SK-N-SH (cell line): ENCODE data around the gene CHST12. TPM values are rescaled to one million over a fixed set of nuclear protein-coding genes. Genes with fewer than 3 reads are reported as not detected.

Experiments used
- CTCF ChIA-PET: fragments of 300-600, 350-600 bp; formaldehyde crosslinking; extraction: SDS; loops from one replicate; lab custom pipeline; 2021; lab: Yijun Ruan, JAX
- POLR2A ChIA-PET: fragments of 350-600 bp; sonication (Branson Sonifier 250); formaldehyde crosslinking; extraction: SDS; loops from one replicate; lab custom pipeline; 2020; ENCODE audit warnings: antibody characterized with exemption, inconsistent platforms; lab: Yijun Ruan, JAX
- DNase-seq: peaks from one replicate; pipeline ENCODE4 v3.0.0; 2012
- H2AFZ ChIP-seq: fragments of 200-600 bp; sonication (generic); 2 replicates; pipeline ENCODE4 v1.8.1; 2016; ENCODE audit warnings: antibody characterized with exemption, mild to moderate bottlenecking, low read depth
- H3F3A ChIP-seq: fragments of 200-600 bp; sonication (generic); replicated peaks from 2 replicates; pipeline ENCODE3; 2016; ENCODE audit warnings: antibody characterized with exemption, mild to moderate bottlenecking; ENCODE audit not compliant: insufficient read depth
- H3K27ac ChIP-seq, 2 experiments: fragments of 200-500 bp in 1 of 2; fragments of 200-600 bp in 1 of 2; sonication (Bioruptor generic) in 1 of 2; sonication (generic), shearing (Covaris generic) in 1 of 2; 2 replicates each; pipeline versions ENCODE4 v1.5.1 to v1.6.1; 2014 to 2016; ENCODE audit warnings: low read depth in 2 of 2, inconsistent platforms in 1 of 2, low read length in 1 of 2, mild to moderate bottlenecking in 1 of 2, mixed read lengths in 1 of 2
- H3K27me3 ChIP-seq: fragments of 200-600 bp; sonication (generic), shearing (Covaris generic); 2 replicates; pipeline ENCODE4 v1.6.1; 2016; ENCODE audit warnings: mixed run types; ENCODE audit not compliant: insufficient read depth
- H3K36me3 ChIP-seq, 2 experiments: fragments of 200-500 bp in 1 of 2; fragments of 200-600 bp in 1 of 2; sonication (Bioruptor generic) in 1 of 2; sonication (generic) in 1 of 2; replicated peaks in 1 of 2; 2 replicates each; pipeline versions ENCODE3 to v1.5.1; 2014 to 2016; ENCODE audit warnings: low read length in 1 of 2, mild to moderate bottlenecking in 1 of 2; ENCODE audit not compliant: insufficient read depth in 2 of 2, control insufficient read depth in 1 of 2
- H3K4me1 ChIP-seq, 2 experiments: fragments of 200-500 bp in 1 of 2; fragments of 200-600 bp in 1 of 2; sonication (Bioruptor generic) in 1 of 2; sonication (generic), shearing (Covaris generic) in 1 of 2; 2 replicates each; pipeline versions ENCODE4 v1.5.1 to v1.6.1; 2014 to 2016; ENCODE audit warnings: low read depth in 1 of 2, low read length in 1 of 2, mixed run types in 1 of 2; ENCODE audit not compliant: insufficient read depth in 2 of 2, control insufficient read depth in 1 of 2
- H3K4me2 ChIP-seq: fragments of 200-600 bp; sonication (generic), shearing (Covaris generic); 2 replicates; pipeline ENCODE4 v1.6.1; 2017; ENCODE audit warnings: mixed run types
- H3K4me3 ChIP-seq, 2 experiments: fragments of 200-500 bp in 1 of 2; fragments of 200-600 bp in 1 of 2; sonication (Bioruptor generic) in 1 of 2; sonication (generic), shearing (Covaris generic) in 1 of 2; 2 replicates each; pipeline versions ENCODE4 v1.5.1 to v1.8.1; 2014 to 2016; ENCODE audit warnings: low read depth in 2 of 2, inconsistent platforms in 1 of 2, low read length in 1 of 2, mild to moderate bottlenecking in 1 of 2, mixed read lengths in 1 of 2, moderate library complexity in 1 of 2
- H3K79me2 ChIP-seq: fragments of 200-600 bp; sonication (generic); 2 replicates; pipeline ENCODE4 v1.8.1; 2017; ENCODE audit warnings: mild to moderate bottlenecking; ENCODE audit not compliant: insufficient read depth
- H3K9ac ChIP-seq: fragments of 200-600 bp; sonication (generic); 2 replicates; pipeline ENCODE4 v1.6.1; 2017; ENCODE audit warnings: mixed run types
- H3K9me2 ChIP-seq: fragments of 200-600 bp; sonication (generic); 2 replicates; pipeline ENCODE4 v1.6.1; 2017; ENCODE audit warnings: mixed run types
- H3K9me3 ChIP-seq: fragments of 200-600 bp; sonication (generic); 2 replicates; pipeline ENCODE4 v1.6.1; 2017; ENCODE audit warnings: mixed run types, mild to moderate bottlenecking, moderate library complexity
- H4K20me1 ChIP-seq: fragments of 200-600 bp; sonication (generic); 2 replicates; pipeline ENCODE4 v1.6.1; 2017; ENCODE audit warnings: mild to moderate bottlenecking, mixed run types; ENCODE audit not compliant: insufficient read depth
- CTCF ChIP-seq: fragments of 200-600 bp; sonication (generic); IDR thresholded peaks from 2 replicates; pipeline ENCODE4 v1.6.1; 2017; ENCODE audit warnings: antibody characterized with exemption, mild to moderate bottlenecking, moderate library complexity
- EP300 ChIP-seq, 2 experiments: IDR thresholded peaks; 2 replicates each; pipeline versions ENCODE4 v1.4.0 to v1.6.1; 2012; ENCODE audit warnings: borderline replicate concordance in 1 of 2, low read depth in 1 of 2, low read length in 1 of 2
- EZH2phosphoT487 ChIP-seq: fragments of 200-600 bp; sonication (generic); IDR thresholded peaks from 2 replicates; pipeline ENCODE4 v1.6.1; 2017; ENCODE audit warnings: low read depth, mixed run types, mild to moderate bottlenecking, antibody characterized with exemption, moderate library complexity, borderline replicate concordance
- FOXJ3 ChIP-seq: sonication (generic); formaldehyde crosslinking; IDR thresholded peaks from 2 replicates; pipeline ENCODE4 v1.5.1; 2020; ENCODE audit warnings: mild to moderate bottlenecking, missing genetic modification reagents
- GABPA ChIP-seq: IDR thresholded peaks from 2 replicates; pipeline ENCODE4 v1.4.0; 2012; ENCODE audit warnings: low read depth, mild to moderate bottlenecking
- GATA2 ChIP-seq: sonication (generic); formaldehyde crosslinking; IDR thresholded peaks from 2 replicates; pipeline ENCODE4 v1.5.0; 2020; ENCODE audit warnings: mild to moderate bottlenecking, missing genetic modification reagents
- JUND ChIP-seq: IDR thresholded peaks from 2 replicates; pipeline ENCODE4 v1.4.0; 2012
- MEF2A ChIP-seq: IDR thresholded peaks from 2 replicates; pipeline ENCODE4 v1.4.0; 2012; ENCODE audit warnings: low read depth, borderline replicate concordance
- MXI1 ChIP-seq: IDR thresholded peaks from 2 replicates; pipeline ENCODE4 v1.6.1; 2012; ENCODE audit warnings: mild to moderate bottlenecking, low read depth, low read length, improper control_type of control experiment
- NFIC ChIP-seq: IDR thresholded peaks from 2 replicates; pipeline ENCODE4 v1.4.0; 2012; ENCODE audit warnings: borderline replicate concordance
- PBX3 ChIP-seq: IDR thresholded peaks from 2 replicates; pipeline ENCODE4; 2012
- RCOR1 ChIP-seq: fragments of 150-350 bp; IDR thresholded peaks from 2 replicates; pipeline ENCODE4 v1.6.1; 2017; ENCODE audit warnings: antibody characterized with exemption, low read length
- RXRA ChIP-seq: IDR thresholded peaks from 2 replicates; pipeline ENCODE4 v1.4.0; 2012; ENCODE audit warnings: low read depth, mild to moderate bottlenecking, borderline replicate concordance
- SIN3A ChIP-seq: IDR thresholded peaks from 2 replicates; pipeline ENCODE4 v1.6.1; 2012; ENCODE audit warnings: low read depth, mild to moderate bottlenecking, low read length, moderate library complexity, borderline replicate concordance
- SMC3 ChIP-seq: IDR thresholded peaks from 2 replicates; pipeline ENCODE4 v1.6.1; 2012; ENCODE audit warnings: low read depth, low read length, improper control_type of control experiment
- TCF12 ChIP-seq: IDR thresholded peaks from 2 replicates; pipeline ENCODE4 v1.4.0; 2012
- USF2 ChIP-seq: fragments of 150-350 bp; IDR thresholded peaks from 2 replicates; pipeline ENCODE4 v1.6.1; 2017; ENCODE audit warnings: antibody characterized with exemption, low read length, low read depth, borderline replicate concordance
- YY1 ChIP-seq: IDR thresholded peaks from 2 replicates; pipeline ENCODE4 v1.4.0; 2012; ENCODE audit warnings: low read depth, mild to moderate bottlenecking
- ZBTB33 ChIP-seq: IDR thresholded peaks from 2 replicates; pipeline ENCODE4 v1.4.0; 2012; ENCODE audit warnings: low read depth, borderline replicate concordance
- WGBS: methylation state at CpG from one replicate; pipeline ENCODE4 v1.1.6; 2017; ENCODE audit warnings: low lambda C conversion rate; 5-methylcytosine and 5-hydroxymethylcytosine counted together
- polyA plus RNA-seq, 3 experiments: library from polyadenylated mRNA; depleted of rRNA; stranded (reverse); fragments of >200 nt; gene quantifications; 2 replicates each; pipeline ENCODE4 v1.2.3, GENCODE V29; 2012
- TF ChIP-seq, protein P1 (sequence below): IDR thresholded peaks from 2 replicates; pipeline ENCODE4 v1.4.0; 2012; ENCODE audit warnings: low read depth, borderline replicate concordance

CHST12 gene
- polyA plus RNA-seq, 1 of the 3 experiments (the other 2 are of a cell fraction), result 32.7 TPM

GRCh38 chr7:2438186-2438585, 34.8 kb downstream of the CHST12 start:
- Histone ChIP-seq H3K79me2 (no peaks in the 10 kb centered on the region), H2AFZ (no peak overlapping the region), H3K36me3 (peaks cover 3 to 6% of the 10 kb centered on the region in 2 experiments), H3K27me3 (no peaks in the 10 kb centered on the region), H3K9ac (no peak overlapping the region), H3K4me3 (no peak overlapping the region), H3K4me1 (peaks cover 0 to 3% of the 10 kb centered on the region in 2 experiments; a peak in 1 of 4 replicates), H3F3A (no peaks in the 10 kb centered on the region), H3K4me2 (no peak overlapping the region), H3K9me3 (no peaks in the 10 kb centered on the region), H3K9me2 (no peaks in the 10 kb centered on the region), H4K20me1 (no peaks in the 10 kb centered on the region), H3K27ac (no peak overlapping the region)
- ChIA-PET POLR2A (no interaction called here), CTCF (interaction anchor here (1.0 to 2.6 kb wide), 3 partner anchors 11 to 31 kb away, joined by 3 to 19 read pairs (median 5); no protein-coding TSS in a partner anchor)
- TF ChIP-seq SMC3 (no peak), RXRA (no peak), GABPA (no peak), JUND (no peak), PBX3 (no peak), CTCF (no peak), EZH2phosphoT487 (no peak), NFIC (no peak), FOXJ3 (CRISPR knock-in tag) (no peak), TCF12 (no peak), EP300 (IDR thresholded peaks at IDR 0.05; ENCODE audit: borderline replicate concordance in 1 of 2, low read depth in 1 of 2, low read length in 1 of 2) (no peak), ZBTB33 (no peak), SIN3A (no peak), GATA2 (no peak), RCOR1 (no peak), MEF2A (no peak), MXI1 (no peak), USF2 (no peak), YY1 (no peak)
- TF ChIP-seq, protein P1, sequence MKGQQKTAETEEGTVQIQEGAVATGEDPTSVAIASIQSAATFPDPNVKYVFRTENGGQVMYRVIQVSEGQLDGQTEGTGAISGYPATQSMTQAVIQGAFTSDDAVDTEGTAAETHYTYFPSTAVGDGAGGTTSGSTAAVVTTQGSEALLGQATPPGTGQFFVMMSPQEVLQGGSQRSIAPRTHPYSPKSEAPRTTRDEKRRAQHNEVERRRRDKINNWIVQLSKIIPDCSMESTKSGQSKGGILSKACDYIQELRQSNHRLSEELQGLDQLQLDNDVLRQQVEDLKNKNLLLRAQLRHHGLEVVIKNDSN, result no peak
- no peak for DNase-seq
- WGBS, result 77% methylated on average over 2 of the region's 7 CpGs
